ENCODE measurements around the gene NFIA. TPM values are rescaled to one million over a fixed set of nuclear protein-coding genes. Genes with fewer than 3 reads are reported as not detected.
"Not testable (repeated sequence)": the region's sequence is repeated elsewhere in the genome, so short reads cannot be mapped to it uniquely, and the experiment has no call there.

Gene NFIA
- total RNA-seq, 1 experiment from 2014 or later, result 65.4 TPM

GRCh38 chr1:61125895-61126294 lies 43.5 kb downstream of the NFIA start:
- Histone ChIP-seq H3K36me3 (ENCODE audit: insufficient read depth, low read length, poor library complexity, severe bottlenecking) (no peaks in the 10 kb centered on the region), H3K9me3 (ENCODE audit: low read depth, low read length, poor library complexity, severe bottlenecking) (no peaks in the 10 kb centered on the region), H3K27me3 (replicated peaks; ENCODE audit: insufficient read depth, low read depth, low read length, poor library complexity) (no peaks in the 10 kb centered on the region), H3K27ac (ENCODE audit: low read depth, low read length, poor library complexity, severe bottlenecking) (no peak overlapping the region), H3K4me1 (ENCODE audit: insufficient read depth, low read length, poor library complexity, severe bottlenecking) (peaks cover 61% of the 10 kb centered on the region), H3K4me3 (ENCODE audit: low read depth, low read length, poor library complexity, severe bottlenecking) (no peak overlapping the region)
- intact Hi-C loops (cut with micrococcal nuclease; ENCODE audit: unreplicated experiment), result no loop called here
- POLR2A ChIA-PET (ENCODE audit: low non-redundant PET), result no interaction called here
- no peak for TF ChIP-seq EZH2 (IDR thresholded peaks at IDR 0.05; ENCODE audit: borderline replicate concordance, low read depth, low read length, poor library complexity, severe bottlenecking)
- no peak for TF ChIP-seq CTCF (conservative IDR thresholded peaks at IDR 0.05; ENCODE audit: low read depth, low read length)
- CTCF ChIA-PET, result no interaction called here
- no peak for DNase-seq (ENCODE audit: low spot score)
- BruUV-seq (replicated peaks), result no TSS peak

GRCh38 chr1:61126843-61127242 lies 44.5 kb downstream of the NFIA start:
- H3K27ac ChIP-seq (ENCODE audit: low read depth, low read length, poor library complexity, severe bottlenecking); intact Hi-C loops (cut with micrococcal nuclease; ENCODE audit: unreplicated experiment); H3K9me3 ChIP-seq (ENCODE audit: low read depth, low read length, poor library complexity, severe bottlenecking); H3K36me3 ChIP-seq (ENCODE audit: insufficient read depth, low read length, poor library complexity, severe bottlenecking); POLR2A ChIA-PET (ENCODE audit: low non-redundant PET); DNase-seq (ENCODE audit: low spot score); CTCF ChIA-PET; H3K4me3 ChIP-seq (ENCODE audit: low read depth, low read length, poor library complexity, severe bottlenecking); BruUV-seq (replicated peaks); H3K27me3 ChIP-seq (replicated peaks; ENCODE audit: insufficient read depth, low read depth, low read length, poor library complexity): not testable (repeated sequence)
- peaks cover 61% of the 10 kb centered on the region for H3K4me1 ChIP-seq (ENCODE audit: insufficient read depth, low read length, poor library complexity, severe bottlenecking)

- Histone ChIP-seq H3K27me3 (replicated peaks; ENCODE audit: insufficient read depth, low read depth, low read length, poor library complexity) (no peaks in the 10 kb centered on the region), H3K27ac (ENCODE audit: low read depth, low read length, poor library complexity, severe bottlenecking) (peak overlapping the region; percentile 41), H3K4me3 (ENCODE audit: low read depth, low read length, poor library complexity, severe bottlenecking) (no peak overlapping the region), H3K9me3 (ENCODE audit: low read depth, low read length, poor library complexity, severe bottlenecking) (no peaks in the 10 kb centered on the region), H3K4me1 (ENCODE audit: insufficient read depth, low read length, poor library complexity, severe bottlenecking) (peaks cover 61% of the 10 kb centered on the region), H3K36me3 (ENCODE audit: insufficient read depth, low read length, poor library complexity, severe bottlenecking) (no peaks in the 10 kb centered on the region)
- ChIA-PET CTCF (no interaction called here), POLR2A (ENCODE audit: low non-redundant PET) (no interaction called here)
- no peak for TF ChIP-seq CTCF (conservative IDR thresholded peaks at IDR 0.05; ENCODE audit: low read depth, low read length)
- TF ChIP-seq EZH2 (IDR thresholded peaks at IDR 0.05; ENCODE audit: borderline replicate concordance, low read depth, low read length, poor library complexity, severe bottlenecking), result no peak
- DNase-seq (ENCODE audit: low spot score), result no peak
- intact Hi-C loops (cut with micrococcal nuclease; ENCODE audit: unreplicated experiment), result loop anchor here (5.0 kb wide), 1 partner anchor 48 kb away; the partner anchor contains the start of gene NFIA
- BruUV-seq (replicated peaks), result no TSS peak
These were observed 48.1 kb downstream of the NFIA start for GRCh38 chr1:61130338-61131000.

- ChIA-PET POLR2A (ENCODE audit: low non-redundant PET) (no interaction called here), CTCF (no interaction called here)
- no TSS peak for BruUV-seq (replicated peaks)
- DNase-seq (ENCODE audit: low spot score), result no peak
- TF ChIP-seq CTCF (conservative IDR thresholded peaks at IDR 0.05; ENCODE audit: low read depth, low read length) (no peak), EZH2 (IDR thresholded peaks at IDR 0.05; ENCODE audit: borderline replicate concordance, low read depth, low read length, poor library complexity, severe bottlenecking) (no peak)
- intact Hi-C loops (cut with micrococcal nuclease; ENCODE audit: unreplicated experiment), result loop anchor here (5.0 kb wide), 1 partner anchor 49 kb away; the partner anchor contains the start of gene NFIA
- no peaks in the 10 kb centered on the region for H3K27me3 ChIP-seq (replicated peaks; ENCODE audit: insufficient read depth, low read depth, low read length, poor library complexity)
- peak overlapping the region; percentile 2 for H3K4me3 ChIP-seq (ENCODE audit: low read depth, low read length, poor library complexity, severe bottlenecking)
- peaks cover 62% of the 10 kb centered on the region for H3K4me1 ChIP-seq (ENCODE audit: insufficient read depth, low read length, poor library complexity, severe bottlenecking)
- H3K9me3 ChIP-seq (ENCODE audit: low read depth, low read length, poor library complexity, severe bottlenecking), result no peaks in the 10 kb centered on the region
- no peaks in the 10 kb centered on the region for H3K36me3 ChIP-seq (ENCODE audit: insufficient read depth, low read length, poor library complexity, severe bottlenecking)
- H3K27ac ChIP-seq (ENCODE audit: low read depth, low read length, poor library complexity, severe bottlenecking), result peak overlapping the region; percentile 41
These were observed 48.9 kb downstream of the NFIA start for GRCh38 chr1:61131248-61131647.
